GM10266 (cell line): ENCODE data around the gene DCP2.

Source experiments
- DNase-seq: peaks from one replicate; pipeline ENCODE4 v3.0.0; 2012; ENCODE audit errors: extremely low spot score
- CTCF ChIP-seq: IDR thresholded peaks from 2 replicates; pipeline ENCODE4 v1.5.1; 2012; ENCODE audit warnings: mild to moderate bottlenecking, low read depth; ENCODE audit not compliant: control insufficient read depth, insufficient read depth; ENCODE audit errors: missing control alignments

DCP2 gene

GRCh38 chr5:113061846-113062780 is 85.5 kb downstream of the DCP2 start:
- no peak for DNase-seq
- no peak for TF ChIP-seq CTCF

- DNase-seq, result no peak
- TF ChIP-seq CTCF, result no peak
These were observed 86.4 kb downstream of the DCP2 start for GRCh38 chr5:113062869-113063508.

- no peak for DNase-seq
- no peak for TF ChIP-seq CTCF
These were observed 87.3 kb downstream of the DCP2 start for GRCh38 chr5:113063927-113064326.

GRCh38 chr5:113064806-113065205 is 88.2 kb downstream of the DCP2 start:
- TF ChIP-seq CTCF, result no peak
- DNase-seq, result no peak

- no peak for DNase-seq
- TF ChIP-seq CTCF, result no peak
These were observed 89.0 kb downstream of the DCP2 start for GRCh38 chr5:113065626-113066025.

GRCh38 chr5:113067635-113068344 is 91.2 kb downstream of the DCP2 start:
- no peak for TF ChIP-seq CTCF
- no peak for DNase-seq
